ENCODE data around the gene SLC4A9. TPM values are rescaled to one million over a fixed set of nuclear protein-coding genes. Genes with fewer than 3 reads are reported as not detected.

Gene SLC4A9
- total RNA-seq, 5 donors from 2014 or later (not counting 1 experiment from before 2014, with no cell fraction given): 0.18 TPM; not detected in 4

- DNase-seq: no peak
- Mint-ChIP-seq H3K27me3 (no peaks in the 10 kb centered on the region), H3K4me3 (no peak overlapping the region), H3K9me3 (no peaks in the 10 kb centered on the region), H3K36me3 (no peaks in the 10 kb centered on the region), H3K27ac (no peak overlapping the region), H3K4me1 (peaks cover 4 to 7% (median 4%) of the 10 kb centered on the region in 3 donors)
- no peak overlapping the region for H3K4me3 ChIP-seq (ENCODE audit: control insufficient read depth in 1 of 2, extremely low read depth in 1 of 2, low read length in 1 of 2)
- peaks cover 0 to 8% of the 10 kb centered on the region in 2 experiments for H3K4me1 ChIP-seq (ENCODE audit: control insufficient read depth in 1 of 2, extremely low read depth in 1 of 2, insufficient read depth in 2 of 2, low read length in 2 of 2)
- no peak for ATAC-seq (replicated peaks in 1 of 4)
- ChIA-PET POLR2A (no interaction called here), CTCF (interaction anchor here (0.6 to 1.1 kb wide), 4 partner anchors 15 to 1172 kb away, joined by 3 to 6 read pairs (median 3); no protein-coding TSS in a partner anchor)
- H3K27ac ChIP-seq (ENCODE audit: low read length): no peak overlapping the region
- WGBS (ENCODE audit: insufficient coverage): 92% methylated on average over 3 of the region's 4 CpGs
- H3K36me3 ChIP-seq (ENCODE audit: control insufficient read depth in 2 of 2, extremely low read depth in 1 of 2, insufficient read depth in 1 of 2, low read length in 1 of 2): no peaks in the 10 kb centered on the region
- peaks cover 0 to 12% of the 10 kb centered on the region in 2 experiments for H3K27me3 ChIP-seq (replicated peaks in 1 of 2; ENCODE audit: control insufficient read depth in 2 of 2, extremely low read depth in 1 of 2, insufficient read depth in 2 of 2, low read length in 1 of 2)
- no peaks in the 10 kb centered on the region for H3K9me3 ChIP-seq
Observed at GRCh38 chr5:140365941-140366340, 5.9 kb downstream of the SLC4A9 start.

DNA sequence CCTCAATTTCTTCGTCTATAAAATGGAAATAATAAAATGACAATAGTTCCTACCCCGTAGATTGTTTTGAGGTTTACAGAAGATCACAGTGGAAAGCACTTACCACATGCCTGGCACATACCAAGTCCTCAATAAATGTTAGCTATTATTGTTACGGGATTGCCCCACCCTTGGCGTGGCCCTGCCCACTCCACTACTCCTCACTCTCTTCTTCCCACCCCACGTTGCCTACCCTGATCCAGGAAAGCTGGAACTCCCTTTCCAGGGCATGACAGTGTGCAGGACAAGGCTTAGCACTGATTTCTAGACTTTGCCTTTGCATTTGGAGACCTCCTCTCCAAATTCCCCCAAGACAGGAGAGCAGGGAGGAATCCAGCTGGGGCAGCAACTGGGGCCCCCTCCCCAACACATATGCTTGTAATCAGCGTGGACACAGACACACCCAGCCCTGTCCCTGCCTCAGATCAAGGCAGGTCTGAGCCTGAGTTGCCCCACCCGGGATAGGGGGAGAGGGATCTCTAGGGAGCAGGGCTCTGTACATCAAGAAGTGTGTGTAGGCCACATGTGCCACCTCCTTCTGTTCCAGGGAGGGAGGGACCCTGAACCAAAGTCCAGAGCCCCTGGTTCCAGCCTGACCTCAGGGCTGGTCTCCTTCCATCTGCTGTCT is 6.7 kb downstream of the SLC4A9 start:
- no peak overlapping the region for H3K27ac Mint-ChIP-seq
- no peaks in the 10 kb centered on the region for H3K36me3 ChIP-seq (ENCODE audit: control insufficient read depth in 2 of 2, extremely low read depth in 1 of 2, insufficient read depth in 1 of 2, low read length in 1 of 2)
- POLR2A ChIA-PET: no interaction called here
- H3K9me3 Mint-ChIP-seq: no peaks in the 10 kb centered on the region
- no peaks in the 10 kb centered on the region for H3K36me3 Mint-ChIP-seq
- no peak overlapping the region for H3K4me3 ChIP-seq (ENCODE audit: control insufficient read depth in 1 of 2, extremely low read depth in 1 of 2, low read length in 1 of 2)
- no peak overlapping the region for H3K27ac ChIP-seq (ENCODE audit: low read length)
- WGBS (ENCODE audit: insufficient coverage): 75% methylated on average over 5 of the region's 7 CpGs
- H3K4me1 ChIP-seq (ENCODE audit: control insufficient read depth in 1 of 2, extremely low read depth in 1 of 2, insufficient read depth in 2 of 2, low read length in 2 of 2): peaks cover 0 to 8% of the 10 kb centered on the region in 2 experiments
- ATAC-seq (replicated peaks in 1 of 4): no peak
- H3K4me1 Mint-ChIP-seq: peaks cover 4 to 7% (median 4%) of the 10 kb centered on the region in 3 donors
- no peaks in the 10 kb centered on the region for H3K27me3 Mint-ChIP-seq
- H3K9me3 ChIP-seq: no peaks in the 10 kb centered on the region
- no peak for DNase-seq
- no peak overlapping the region for H3K4me3 Mint-ChIP-seq
- peaks cover 0 to 12% of the 10 kb centered on the region in 2 experiments for H3K27me3 ChIP-seq (replicated peaks in 1 of 2; ENCODE audit: control insufficient read depth in 2 of 2, extremely low read depth in 1 of 2, insufficient read depth in 2 of 2, low read length in 1 of 2)
- CTCF ChIA-PET: interaction anchor here (0.6 to 1.4 kb wide), 4 partner anchors 14 to 1171 kb away, joined by 3 to 6 read pairs (median 4); no protein-coding TSS in a partner anchor

GRCh38 chr5:140367256-140368013 is 7.4 kb downstream of the SLC4A9 start:
- H3K9me3 ChIP-seq: no peaks in the 10 kb centered on the region
- WGBS (ENCODE audit: insufficient coverage): 84% methylated on average over 8 of the region's 8 CpGs
- no peak for ATAC-seq (replicated peaks in 1 of 4)
- H3K27ac ChIP-seq (ENCODE audit: low read length): no peak overlapping the region
- Mint-ChIP-seq H3K4me3 (no peak overlapping the region), H3K9me3 (no peaks in the 10 kb centered on the region), H3K27me3 (no peaks in the 10 kb centered on the region), H3K4me1 (peaks cover 4 to 7% (median 4%) of the 10 kb centered on the region in 3 donors), H3K27ac (no peak overlapping the region), H3K36me3 (no peaks in the 10 kb centered on the region)
- H3K4me3 ChIP-seq (ENCODE audit: control insufficient read depth in 1 of 2, extremely low read depth in 1 of 2, low read length in 1 of 2): no peak overlapping the region
- DNase-seq: no peak
- H3K36me3 ChIP-seq (ENCODE audit: control insufficient read depth in 2 of 2, extremely low read depth in 1 of 2, insufficient read depth in 1 of 2, low read length in 1 of 2): no peaks in the 10 kb centered on the region
- peaks cover 0 to 12% of the 10 kb centered on the region in 2 experiments for H3K27me3 ChIP-seq (replicated peaks in 1 of 2; ENCODE audit: control insufficient read depth in 2 of 2, extremely low read depth in 1 of 2, insufficient read depth in 2 of 2, low read length in 1 of 2)
- H3K4me1 ChIP-seq (ENCODE audit: control insufficient read depth in 1 of 2, extremely low read depth in 1 of 2, insufficient read depth in 2 of 2, low read length in 2 of 2): peaks cover 0 to 8% of the 10 kb centered on the region in 2 experiments
- ChIA-PET POLR2A (no interaction called here), CTCF (interaction anchor here in 1 of 2 donors (1.4 kb wide), 1 partner anchor 14 kb away, joined by 4 read pairs; no protein-coding TSS in a partner anchor)

GRCh38 chr5:140371356-140372151 is 11.6 kb downstream of the SLC4A9 start:
- CTCF ChIA-PET: interaction anchor here (0.7 to 1.1 kb wide), 5 partner anchors 20 to 344 kb away, joined by 3 to 5 read pairs (median 4); no protein-coding TSS in a partner anchor
- Histone ChIP-seq H3K36me3 (ENCODE audit: control insufficient read depth in 2 of 2, extremely low read depth in 1 of 2, insufficient read depth in 1 of 2, low read length in 1 of 2) (no peaks in the 10 kb centered on the region), H3K27me3 (replicated peaks in 1 of 2; ENCODE audit: control insufficient read depth in 2 of 2, extremely low read depth in 1 of 2, insufficient read depth in 2 of 2, low read length in 1 of 2) (peaks cover 0 to 2% of the 10 kb centered on the region in 2 experiments), H3K4me3 (ENCODE audit: control insufficient read depth in 1 of 2, extremely low read depth in 1 of 2, low read length in 1 of 2) (no peak overlapping the region), H3K27ac (ENCODE audit: low read length) (no peak overlapping the region), H3K9me3 (no peaks in the 10 kb centered on the region), H3K4me1 (ENCODE audit: control insufficient read depth in 1 of 2, extremely low read depth in 1 of 2, insufficient read depth in 2 of 2, low read length in 2 of 2) (peaks cover 0 to 4% of the 10 kb centered on the region in 2 experiments)
- WGBS (ENCODE audit: insufficient coverage): no CpG with 5 or more reads among the region's 3 CpGs
- no peaks in the 10 kb centered on the region for H3K9me3 Mint-ChIP-seq
- H3K4me3 Mint-ChIP-seq: no peak overlapping the region
- H3K36me3 Mint-ChIP-seq: no peaks in the 10 kb centered on the region
- POLR2A ChIA-PET: no interaction called here
- H3K4me1 Mint-ChIP-seq: peaks cover 1 to 7% (median 2%) of the 10 kb centered on the region in 3 donors
- H3K27me3 Mint-ChIP-seq: no peaks in the 10 kb centered on the region
- DNase-seq (no peak), ATAC-seq (replicated peaks in 1 of 4) (no peak)
- H3K27ac Mint-ChIP-seq: no peak overlapping the region

DNA sequence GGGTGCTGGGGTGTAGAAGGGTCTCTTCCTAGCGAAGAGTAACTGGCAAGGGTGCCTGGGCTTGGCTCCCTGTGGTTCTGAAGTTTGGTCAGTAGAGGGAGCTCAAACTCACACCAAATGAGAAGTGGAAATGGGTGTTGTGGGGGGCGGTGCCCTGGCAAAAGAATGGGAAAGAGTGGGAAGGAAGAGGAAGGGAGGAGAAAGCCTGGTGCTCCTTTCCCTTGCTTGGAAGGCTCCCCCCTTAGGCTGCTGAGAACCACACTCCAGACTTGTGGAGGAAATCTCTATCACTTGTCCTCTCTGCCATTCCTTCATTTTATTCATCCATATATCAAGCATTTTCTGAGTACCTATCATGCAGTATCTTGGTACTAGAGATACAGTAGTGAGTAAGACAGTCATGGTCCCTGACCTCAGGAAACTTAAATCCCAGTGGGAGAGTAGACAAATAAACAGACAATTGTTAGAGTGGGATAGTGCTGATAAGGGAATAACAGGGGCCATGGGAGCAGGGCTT is 13.0 kb downstream of the SLC4A9 start:
- Mint-ChIP-seq H3K4me3 (no peak overlapping the region), H3K36me3 (no peaks in the 10 kb centered on the region), H3K4me1 (peaks cover 1 to 7% (median 2%) of the 10 kb centered on the region in 3 donors), H3K27me3 (no peaks in the 10 kb centered on the region), H3K9me3 (no peaks in the 10 kb centered on the region), H3K27ac (no peak overlapping the region)
- Histone ChIP-seq H3K27me3 (replicated peaks in 1 of 2; ENCODE audit: control insufficient read depth in 2 of 2, extremely low read depth in 1 of 2, insufficient read depth in 2 of 2, low read length in 1 of 2) (no peaks in the 10 kb centered on the region), H3K4me1 (ENCODE audit: control insufficient read depth in 1 of 2, extremely low read depth in 1 of 2, insufficient read depth in 2 of 2, low read length in 2 of 2) (peaks cover 0 to 4% of the 10 kb centered on the region in 2 experiments), H3K27ac (ENCODE audit: low read length) (no peak overlapping the region), H3K9me3 (no peaks in the 10 kb centered on the region), H3K36me3 (ENCODE audit: control insufficient read depth in 2 of 2, extremely low read depth in 1 of 2, insufficient read depth in 1 of 2, low read length in 1 of 2) (no peaks in the 10 kb centered on the region), H3K4me3 (ENCODE audit: control insufficient read depth in 1 of 2, extremely low read depth in 1 of 2, low read length in 1 of 2) (no peak overlapping the region)
- WGBS (ENCODE audit: insufficient coverage): 39% methylated on average over 2 of the region's 2 CpGs
- POLR2A ChIA-PET: no interaction called here
- ATAC-seq (replicated peaks in 1 of 4) (peak; percentile 47 to 67 (median 64)), DNase-seq (peak in 20 of 35 experiments; percentile 5 to 63 (median 21))
- CTCF ChIA-PET: interaction anchor here (0.6 to 1.7 kb wide), 23 partner anchors 8 to 1066 kb away, joined by 3 to 11 read pairs (median 3); partner anchors contain the start of genes CD14 (in 1 of the 2), HBEGF (in 1 of the 2) and SLC4A9 (in 1 of the 2)
